ENCODE results near the gene FOSL2.

Gene FOSL2

DNA sequence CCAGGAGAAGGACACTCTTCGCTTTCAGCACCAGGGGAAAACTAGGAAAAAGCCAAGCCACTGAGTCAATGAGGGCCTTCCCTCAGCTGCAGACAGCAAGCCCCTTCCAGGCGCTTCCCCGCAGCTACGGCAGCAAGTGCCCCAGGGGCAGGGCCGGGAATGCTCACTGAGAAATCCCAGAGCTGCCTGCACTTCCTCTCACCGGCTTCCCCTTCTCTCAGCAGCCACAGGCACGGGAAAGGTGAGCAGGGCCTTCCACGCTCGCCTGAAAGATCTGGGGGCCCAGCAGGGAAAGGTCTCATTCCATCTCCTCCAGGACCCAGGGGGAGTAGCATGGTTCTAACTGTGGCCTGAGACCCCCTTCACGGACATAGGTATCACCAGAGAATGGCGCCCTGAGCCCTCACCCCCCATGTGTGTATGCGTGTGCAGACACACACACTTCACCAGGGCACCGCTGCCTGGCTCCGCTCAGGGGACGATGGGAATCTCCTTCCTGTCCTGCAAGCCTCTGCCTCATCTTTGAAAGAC, 29.6 kb upstream of the FOSL2 start:
- H3K27ac ChIP-seq: no peak overlapping the region
- TF ChIP-seq, protein P1, sequence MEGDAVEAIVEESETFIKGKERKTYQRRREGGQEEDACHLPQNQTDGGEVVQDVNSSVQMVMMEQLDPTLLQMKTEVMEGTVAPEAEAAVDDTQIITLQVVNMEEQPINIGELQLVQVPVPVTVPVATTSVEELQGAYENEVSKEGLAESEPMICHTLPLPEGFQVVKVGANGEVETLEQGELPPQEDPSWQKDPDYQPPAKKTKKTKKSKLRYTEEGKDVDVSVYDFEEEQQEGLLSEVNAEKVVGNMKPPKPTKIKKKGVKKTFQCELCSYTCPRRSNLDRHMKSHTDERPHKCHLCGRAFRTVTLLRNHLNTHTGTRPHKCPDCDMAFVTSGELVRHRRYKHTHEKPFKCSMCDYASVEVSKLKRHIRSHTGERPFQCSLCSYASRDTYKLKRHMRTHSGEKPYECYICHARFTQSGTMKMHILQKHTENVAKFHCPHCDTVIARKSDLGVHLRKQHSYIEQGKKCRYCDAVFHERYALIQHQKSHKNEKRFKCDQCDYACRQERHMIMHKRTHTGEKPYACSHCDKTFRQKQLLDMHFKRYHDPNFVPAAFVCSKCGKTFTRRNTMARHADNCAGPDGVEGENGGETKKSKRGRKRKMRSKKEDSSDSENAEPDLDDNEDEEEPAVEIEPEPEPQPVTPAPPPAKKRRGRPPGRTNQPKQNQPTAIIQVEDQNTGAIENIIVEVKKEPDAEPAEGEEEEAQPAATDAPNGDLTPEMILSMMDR (conservative IDR thresholded peaks at IDR 0.05): no peak
- TF ChIP-seq ZFX (IDR thresholded peaks at IDR 0.05): no peak

DNA sequence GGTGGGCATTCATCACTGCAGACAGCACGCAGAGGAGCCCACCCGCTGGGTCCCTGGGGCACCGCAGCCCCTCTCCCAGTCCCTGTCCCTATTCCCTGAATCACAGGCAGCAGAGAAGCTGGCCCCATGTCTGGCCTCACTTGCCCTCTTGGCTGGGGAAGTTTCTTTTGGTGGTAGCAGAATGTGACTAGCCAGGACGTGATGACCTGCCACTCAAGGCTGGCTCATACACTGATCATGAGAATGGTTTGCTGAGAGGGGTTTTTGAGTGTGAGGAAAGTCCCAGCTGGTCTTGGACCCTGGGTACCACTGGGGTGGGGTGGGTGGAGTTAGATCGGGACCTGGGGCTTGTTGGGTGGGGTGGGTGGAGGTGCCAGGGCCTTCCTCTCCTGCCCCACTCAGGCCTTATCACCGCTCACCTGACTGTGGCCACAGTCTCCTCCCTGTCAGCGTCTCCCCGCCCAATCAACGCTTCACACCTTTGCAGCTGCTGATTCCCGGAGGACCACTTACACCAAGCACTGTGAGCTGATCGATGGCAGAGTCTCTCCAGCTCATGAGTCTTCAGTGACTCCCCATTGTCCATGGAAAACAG, 28.9 kb upstream of the FOSL2 start:
- TF ChIP-seq ZFX (IDR thresholded peaks at IDR 0.05): no peak
- TF ChIP-seq, protein P1 (conservative IDR thresholded peaks at IDR 0.05): no peak
- H3K27ac ChIP-seq: no peak overlapping the region

DNA sequence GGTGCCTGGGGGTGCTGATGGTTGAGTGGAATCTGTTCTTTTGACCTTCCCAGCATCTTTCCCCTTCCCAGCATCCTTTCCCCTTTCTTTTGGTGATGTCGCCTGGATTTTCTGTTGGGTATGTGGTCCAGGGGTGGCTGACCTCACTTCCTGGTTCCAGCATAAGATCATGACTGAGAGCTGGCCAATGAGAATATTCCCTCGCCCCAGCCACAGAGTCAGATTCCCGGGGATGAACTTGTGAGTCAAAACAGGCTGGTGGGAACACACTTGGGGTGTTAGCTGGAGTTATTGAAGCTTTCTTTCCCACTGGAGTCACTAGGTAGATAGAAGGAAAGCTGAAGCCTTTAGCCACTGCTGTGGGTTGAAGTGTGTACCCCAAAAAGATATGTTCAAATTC, 28.0 kb upstream of the FOSL2 start:
- TF ChIP-seq, protein P1 (conservative IDR thresholded peaks at IDR 0.05): no peak
- no peak for TF ChIP-seq ZFX (IDR thresholded peaks at IDR 0.05)
- no peak overlapping the region for H3K27ac ChIP-seq

DNA sequence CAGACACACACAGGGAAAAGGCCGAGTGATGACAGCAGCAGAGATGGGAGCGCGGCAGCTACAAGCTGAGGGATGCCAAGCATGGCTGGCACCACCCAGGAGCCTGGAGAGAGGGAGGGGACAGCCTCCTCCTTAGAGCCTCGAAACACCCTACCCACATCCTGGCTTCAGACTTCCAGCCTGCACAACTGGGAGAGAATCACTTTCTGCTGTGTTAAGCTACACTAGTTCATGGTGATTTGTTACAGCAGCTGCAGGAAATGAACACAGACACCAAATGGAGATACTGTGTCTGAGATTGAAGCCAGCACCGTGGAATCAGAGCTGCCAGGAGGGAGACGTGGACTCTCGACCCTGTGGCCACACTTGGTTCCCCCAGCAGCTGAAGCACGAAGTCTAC, 27.5 kb upstream of the FOSL2 start:
- TF ChIP-seq, protein P1 (conservative IDR thresholded peaks at IDR 0.05): no peak
- TF ChIP-seq ZFX (IDR thresholded peaks at IDR 0.05): no peak
- no peak overlapping the region for H3K27ac ChIP-seq

DNA sequence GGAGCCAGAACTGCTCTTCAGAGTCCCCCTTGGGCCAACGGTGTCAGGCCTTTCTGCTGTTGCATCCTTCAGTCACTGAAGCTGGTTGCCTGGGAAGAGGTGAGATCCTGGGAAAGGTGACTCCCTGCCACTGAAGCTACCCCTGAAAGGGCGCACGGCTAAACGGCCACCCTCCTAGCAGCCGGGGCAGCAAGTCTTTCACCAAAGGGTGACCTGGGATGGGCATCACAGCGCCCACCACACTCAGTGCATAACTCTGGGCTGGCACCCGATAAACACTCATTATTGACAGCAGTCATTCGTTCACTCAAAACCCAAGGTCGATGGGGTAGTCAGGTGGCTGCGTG, 26.5 kb upstream of the FOSL2 start:
- no peak overlapping the region for H3K27ac ChIP-seq
- TF ChIP-seq, protein P1 (conservative IDR thresholded peaks at IDR 0.05): no peak
- TF ChIP-seq ZFX (IDR thresholded peaks at IDR 0.05): no peak

DNA sequence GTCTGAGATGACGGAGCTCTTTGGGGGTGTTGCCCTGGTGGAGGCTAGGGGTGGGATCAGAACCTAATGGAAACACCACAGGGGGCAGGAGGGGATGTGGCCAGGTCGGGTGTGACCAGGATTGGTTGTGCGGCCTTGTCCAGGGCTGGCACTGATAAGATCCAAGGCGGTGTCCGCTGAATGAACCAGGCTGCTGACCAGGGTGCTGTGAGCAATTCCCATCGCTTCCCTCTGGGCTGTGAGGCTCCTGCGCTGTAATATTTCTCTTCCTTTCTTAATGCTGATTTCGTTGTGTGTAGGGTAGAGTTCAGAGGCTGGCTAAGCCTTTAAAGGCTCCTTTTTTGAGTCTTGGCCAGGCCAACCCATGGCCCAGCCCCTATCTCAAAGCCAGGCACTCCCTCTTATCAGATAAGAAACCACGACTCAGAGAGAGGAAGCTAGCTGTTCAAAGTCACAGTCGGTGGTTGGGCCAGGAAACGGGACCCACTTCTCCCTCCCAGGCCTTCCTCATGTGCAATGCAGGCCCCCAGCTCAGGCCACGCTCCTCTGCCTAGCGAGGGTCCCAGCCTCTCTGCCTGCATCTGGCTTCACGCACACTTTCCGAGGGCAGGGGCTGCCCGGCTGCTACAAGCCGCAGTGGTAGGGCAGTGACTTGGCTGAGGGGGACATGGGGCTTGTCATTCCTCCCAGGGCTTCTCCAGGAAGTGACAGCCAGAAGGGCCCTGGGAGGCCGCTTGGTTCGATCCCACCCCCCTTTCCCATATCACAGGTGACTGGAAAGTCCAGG, 26.0 kb upstream of the FOSL2 start:
- TF ChIP-seq, protein P1 (conservative IDR thresholded peaks at IDR 0.05): no peak
- no peak for TF ChIP-seq ZFX (IDR thresholded peaks at IDR 0.05)
- no peak overlapping the region for H3K27ac ChIP-seq

DNA sequence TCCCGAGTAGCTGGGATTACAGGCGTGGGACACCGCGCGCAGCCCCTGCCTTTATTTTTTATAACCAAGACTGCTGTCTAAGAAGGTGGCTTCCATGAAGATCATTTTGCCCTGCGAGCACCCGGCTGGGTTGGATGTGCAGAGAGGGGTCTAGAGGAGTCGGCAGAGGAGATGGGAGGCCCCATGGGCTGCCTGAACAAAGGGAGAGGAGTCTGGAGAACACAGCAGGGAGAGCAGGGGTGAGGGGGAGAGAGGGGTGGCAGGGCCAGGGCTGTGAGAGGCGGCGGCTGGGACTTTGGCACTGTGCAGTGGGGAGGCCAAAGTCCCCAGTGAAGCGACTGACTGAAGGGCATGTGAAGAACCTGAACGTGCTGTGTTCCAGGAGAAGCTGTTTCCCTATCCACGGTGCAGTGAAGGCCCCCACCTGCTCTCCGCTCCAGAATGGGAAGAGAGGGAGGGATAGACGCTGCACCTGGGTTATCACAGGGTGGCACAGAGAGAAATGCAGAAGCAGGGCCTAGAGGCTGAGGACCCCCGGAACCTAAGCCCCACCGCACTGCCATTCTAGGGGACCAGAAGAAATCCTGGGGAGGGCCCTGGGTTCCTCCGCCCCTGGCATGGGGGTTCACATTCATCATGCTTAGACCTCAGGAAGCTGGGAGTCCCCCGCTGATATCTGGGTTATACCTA, 24.8 kb upstream of the FOSL2 start:
- TF ChIP-seq, protein P1 (conservative IDR thresholded peaks at IDR 0.05): no peak
- no peak for TF ChIP-seq ZFX (IDR thresholded peaks at IDR 0.05)
- H3K27ac ChIP-seq: no peak overlapping the region

All from C4-2B (cell line).